Thyroid gland (tissue), 4 donors: ENCODE data around the gene DKKL1.

Experiments
- CTCF ChIP-seq, 6 experiments: fragments of 200-600 bp in 3 of 6; fragments of 450-650 bp in 3 of 6; sonication (generic) in 3 of 6; IDR thresholded peaks; one replicate each; pipeline ENCODE4 v1.5.1; 2016 to 2019; ENCODE audit warnings: antibody characterized with exemption in 6 of 6, mild to moderate bottlenecking in 2 of 6, inconsistent platforms in 1 of 6, moderate library complexity in 1 of 6
- POLR2A ChIP-seq, 2 donors: fragments of 450-650 bp; IDR thresholded peaks; one replicate each; pipeline ENCODE4 v1.6.1; 2017; ENCODE audit warnings: antibody characterized with exemption in 2 of 2, mild to moderate bottlenecking in 2 of 2, moderate library complexity in 1 of 2

DNA sequence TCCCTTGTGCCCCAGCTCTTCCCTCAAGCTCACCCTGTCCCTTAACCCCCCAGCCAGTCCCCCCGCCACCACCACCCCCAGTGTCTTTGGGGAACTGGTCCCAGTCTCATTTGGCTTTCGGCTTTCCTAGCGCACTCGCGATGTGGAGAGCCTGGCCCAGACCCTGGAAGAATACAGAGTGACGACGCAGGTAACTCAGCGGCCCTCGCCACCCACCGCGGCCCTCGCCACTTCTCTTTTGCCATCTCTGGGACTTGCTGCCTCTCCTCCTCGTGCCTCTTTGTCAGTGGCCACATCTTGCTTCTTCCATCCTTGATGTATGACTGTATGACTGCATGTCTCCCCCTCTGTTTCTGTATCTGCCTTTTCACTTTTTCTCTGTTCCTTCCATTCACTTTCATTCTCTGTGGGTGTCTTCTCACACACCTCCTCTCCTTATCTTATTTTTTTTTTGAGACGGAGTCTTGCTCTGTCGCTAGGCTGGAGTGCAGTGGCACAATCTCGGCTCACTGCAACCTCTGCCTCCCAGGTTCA, 43.9 kb downstream of the DKKL1 start:
- no peak for TF ChIP-seq CTCF (IDR thresholded peaks at IDR 0.05)
- no peak for TF ChIP-seq POLR2A (IDR thresholded peaks at IDR 0.05)
